Osteoblast (primary cell): Measurements from ENCODE around the gene TMEM259. TPM values are rescaled to one million over a fixed set of nuclear protein-coding genes. Genes with fewer than 3 reads are reported as not detected.

Experiments
- DNase-seq: peaks from one replicate; pipeline ENCODE4 v3.0.0; 2011; ENCODE audit warnings: low spot score, mixed read lengths; ENCODE audit not compliant: insufficient read length; ENCODE audit errors: missing footprints
- H2AFZ ChIP-seq: 2 replicates; pipeline ENCODE4 v1.6.0; 2011; ENCODE audit warnings: mild to moderate bottlenecking, low read length
- H3K27ac ChIP-seq: 2 replicates; pipeline ENCODE4 v1.5.1; 2011; ENCODE audit warnings: mild to moderate bottlenecking, low read depth, low read length, moderate library complexity
- H3K27me3 ChIP-seq: 2 replicates; pipeline ENCODE4 v1.6.0; 2012; ENCODE audit warnings: mild to moderate bottlenecking, control low read depth, inconsistent platforms, low read length, moderate library complexity; ENCODE audit not compliant: insufficient read depth
- H3K36me3 ChIP-seq: 2 replicates; pipeline ENCODE4 v1.5.1; 2011; ENCODE audit warnings: mild to moderate bottlenecking, low read length, control low read depth, moderate library complexity; ENCODE audit not compliant: insufficient read depth
- H3K4me1 ChIP-seq: 2 replicates; pipeline ENCODE4 v1.5.1; 2011; ENCODE audit warnings: mild to moderate bottlenecking, low read length, control low read depth, moderate library complexity; ENCODE audit not compliant: insufficient read depth
- H3K4me2 ChIP-seq: 2 replicates; pipeline ENCODE4 v1.6.0; 2011; ENCODE audit warnings: mild to moderate bottlenecking, low read length; ENCODE audit not compliant: insufficient read depth
- H3K4me3 ChIP-seq: fragments of 200-600 bp; sonication (generic); 3 replicates; pipeline ENCODE4 v1.5.1; 2012; ENCODE audit warnings: mild to moderate bottlenecking, low read length, inconsistent platforms; ENCODE audit not compliant: insufficient read depth
- H3K79me2 ChIP-seq: 2 replicates; pipeline ENCODE4 v1.6.0; 2012; ENCODE audit warnings: mild to moderate bottlenecking, low read length, control low read depth, inconsistent platforms; ENCODE audit not compliant: insufficient read depth
- H3K9me3 ChIP-seq: 2 replicates; pipeline ENCODE4 v1.5.1; 2011; ENCODE audit warnings: low read depth, low read length, control low read depth
- H4K20me1 ChIP-seq: 2 replicates; pipeline ENCODE4 v1.6.0; 2012; ENCODE audit warnings: mild to moderate bottlenecking, low read length, control low read depth; ENCODE audit not compliant: insufficient read depth
- total RNA-seq: library from RNA; depleted of rRNA; stranded (reverse); fragments of >200 nt; gene quantifications from 2 replicates; pipeline ENCODE4 v1.2.3, GENCODE V29; 2012
- TF ChIP-seq, protein P1 (sequence below): IDR thresholded peaks from 2 replicates; pipeline ENCODE4 v1.5.1; 2011; ENCODE audit warnings: mild to moderate bottlenecking, low read depth, low read length, moderate library complexity; ENCODE audit errors: extremely low read depth

Gene TMEM259
- total RNA-seq, 1 donor, result 84.0 TPM

- Histone ChIP-seq H3K9me3 (peaks cover 5% of the 10 kb centered on the region), H4K20me1 (no peaks in the 10 kb centered on the region), H3K4me2 (no peak overlapping the region), H3K36me3 (no peaks in the 10 kb centered on the region), H3K4me3 (no peak overlapping the region), H3K27me3 (peaks cover 19% of the 10 kb centered on the region), H3K27ac (no peak overlapping the region), H3K79me2 (no peaks in the 10 kb centered on the region), H2AFZ (no peak overlapping the region), H3K4me1 (no peaks in the 10 kb centered on the region)
- TF ChIP-seq, protein P1, sequence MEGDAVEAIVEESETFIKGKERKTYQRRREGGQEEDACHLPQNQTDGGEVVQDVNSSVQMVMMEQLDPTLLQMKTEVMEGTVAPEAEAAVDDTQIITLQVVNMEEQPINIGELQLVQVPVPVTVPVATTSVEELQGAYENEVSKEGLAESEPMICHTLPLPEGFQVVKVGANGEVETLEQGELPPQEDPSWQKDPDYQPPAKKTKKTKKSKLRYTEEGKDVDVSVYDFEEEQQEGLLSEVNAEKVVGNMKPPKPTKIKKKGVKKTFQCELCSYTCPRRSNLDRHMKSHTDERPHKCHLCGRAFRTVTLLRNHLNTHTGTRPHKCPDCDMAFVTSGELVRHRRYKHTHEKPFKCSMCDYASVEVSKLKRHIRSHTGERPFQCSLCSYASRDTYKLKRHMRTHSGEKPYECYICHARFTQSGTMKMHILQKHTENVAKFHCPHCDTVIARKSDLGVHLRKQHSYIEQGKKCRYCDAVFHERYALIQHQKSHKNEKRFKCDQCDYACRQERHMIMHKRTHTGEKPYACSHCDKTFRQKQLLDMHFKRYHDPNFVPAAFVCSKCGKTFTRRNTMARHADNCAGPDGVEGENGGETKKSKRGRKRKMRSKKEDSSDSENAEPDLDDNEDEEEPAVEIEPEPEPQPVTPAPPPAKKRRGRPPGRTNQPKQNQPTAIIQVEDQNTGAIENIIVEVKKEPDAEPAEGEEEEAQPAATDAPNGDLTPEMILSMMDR, result no peak
- DNase-seq, result no peak
These were observed 42.3 kb upstream of the TMEM259 start for GRCh38 chr19:1063030-1063908.

DNA sequence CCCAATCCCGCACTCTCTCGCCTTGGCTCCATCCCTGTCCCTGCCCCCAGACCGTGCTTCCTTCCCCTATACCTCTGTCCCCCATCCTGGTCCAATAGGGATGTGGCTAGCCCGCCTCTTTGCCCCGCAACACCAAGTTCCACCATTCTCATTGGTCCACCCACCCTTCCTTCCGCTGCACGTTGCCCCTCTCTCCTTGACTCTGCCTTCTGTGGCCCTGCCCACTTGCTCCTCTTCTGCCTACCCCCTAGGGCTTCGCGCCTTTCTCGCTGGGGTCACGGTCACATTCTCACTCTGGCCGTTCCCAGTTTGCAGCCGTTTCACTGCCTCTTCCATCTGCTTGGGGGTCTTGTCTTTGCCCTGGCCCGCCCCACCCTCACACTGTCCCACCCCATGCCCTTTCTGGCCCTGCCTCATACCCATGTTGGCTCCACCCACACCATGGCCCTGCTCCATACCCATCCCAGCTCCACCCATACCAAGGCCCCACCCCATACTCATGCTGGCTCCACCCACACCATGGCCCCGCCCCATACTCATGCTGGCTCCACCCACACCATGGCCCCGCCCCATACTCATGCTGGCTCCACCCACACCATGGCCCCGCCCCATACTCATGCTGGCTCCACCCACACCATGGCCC is 41.6 kb upstream of the TMEM259 start:
- no peaks in the 10 kb centered on the region for H4K20me1 ChIP-seq
- peaks cover 12% of the 10 kb centered on the region for H3K9me3 ChIP-seq
- peaks cover 13% of the 10 kb centered on the region for H3K27me3 ChIP-seq
- no peak overlapping the region for H2AFZ ChIP-seq
- H3K4me3 ChIP-seq, result no peak overlapping the region
- H3K79me2 ChIP-seq, result no peaks in the 10 kb centered on the region
- no peaks in the 10 kb centered on the region for H3K36me3 ChIP-seq
- H3K27ac ChIP-seq, result no peak overlapping the region
- no peak for DNase-seq
- TF ChIP-seq, protein P1, result no peak
- H3K4me2 ChIP-seq, result no peak overlapping the region
- H3K4me1 ChIP-seq, result no peaks in the 10 kb centered on the region

GRCh38 chr19:1061987-1062386 is 41.1 kb upstream of the TMEM259 start:
- Histone ChIP-seq H3K27me3 (peaks cover 8% of the 10 kb centered on the region), H3K4me1 (no peaks in the 10 kb centered on the region), H4K20me1 (no peaks in the 10 kb centered on the region), H3K4me2 (no peak overlapping the region), H2AFZ (no peak overlapping the region), H3K36me3 (no peaks in the 10 kb centered on the region), H3K27ac (no peak overlapping the region), H3K9me3 (peaks cover 17% of the 10 kb centered on the region), H3K79me2 (no peaks in the 10 kb centered on the region), H3K4me3 (no peak overlapping the region)
- DNase-seq, result no peak
- TF ChIP-seq, protein P1, result no peak

- Histone ChIP-seq H3K79me2 (no peaks in the 10 kb centered on the region), H3K27ac (no peak overlapping the region), H3K9me3 (peaks cover 26% of the 10 kb centered on the region), H2AFZ (no peak overlapping the region), H3K36me3 (no peaks in the 10 kb centered on the region), H3K4me2 (no peak overlapping the region), H3K27me3 (no peaks in the 10 kb centered on the region), H4K20me1 (no peaks in the 10 kb centered on the region), H3K4me3 (no peak overlapping the region), H3K4me1 (no peaks in the 10 kb centered on the region)
- TF ChIP-seq, protein P1, result no peak
- DNase-seq, result no peak
These were observed 39.8 kb upstream of the TMEM259 start for GRCh38 chr19:1060689-1061088.
